CD4-positive, alpha-beta T cell treated with Interleukin-21 for 1 hour (primary cell): ENCODE measurements around the gene TAF4B.
A peak's percentile ranks its signal among the peaks of the same experiment; 100 is the strongest.
"Not testable (repeated sequence)": the region's sequence is repeated elsewhere in the genome, so short reads cannot be mapped to it uniquely, and the experiment has no call there.

Experiments
- DNase-seq: peaks from one replicate; pipeline ENCODE4 v3.0.0-alpha.2; 2020

TAF4B gene

GRCh38 chr18:26226229-26227050 lies at the start of gene TAF4B:
Gene TAF4B, plus strand, starts transcription at chr18:26226445. Its CDS starts 489 bp downstream, at chr18:26226934.
- peak; percentile 94 for DNase-seq

DNA sequence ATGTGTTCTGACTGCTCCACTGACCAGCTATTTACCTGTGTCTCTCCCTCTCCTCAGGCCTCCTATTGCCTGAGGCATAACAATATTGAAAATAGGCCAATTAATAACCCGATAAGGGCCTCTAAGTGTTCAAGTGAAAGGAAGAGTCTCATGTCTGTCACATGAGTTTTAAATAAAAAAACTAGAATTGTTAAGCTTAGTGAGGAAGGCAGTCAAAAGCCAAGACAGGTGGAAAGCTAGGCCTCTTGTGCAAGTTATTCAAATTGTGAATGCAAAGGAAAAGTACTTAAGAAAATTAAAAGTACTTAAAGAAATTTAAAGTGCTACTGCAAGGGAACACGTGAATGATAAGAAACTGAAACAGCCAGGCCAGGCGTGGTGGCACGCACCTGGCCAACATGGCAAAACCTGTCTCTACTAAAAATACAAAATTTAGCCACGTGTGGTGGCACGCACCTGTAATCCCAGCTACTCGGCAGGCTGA lies 44.9 kb upstream of the TAF4B start:
- no peak for DNase-seq

DNA sequence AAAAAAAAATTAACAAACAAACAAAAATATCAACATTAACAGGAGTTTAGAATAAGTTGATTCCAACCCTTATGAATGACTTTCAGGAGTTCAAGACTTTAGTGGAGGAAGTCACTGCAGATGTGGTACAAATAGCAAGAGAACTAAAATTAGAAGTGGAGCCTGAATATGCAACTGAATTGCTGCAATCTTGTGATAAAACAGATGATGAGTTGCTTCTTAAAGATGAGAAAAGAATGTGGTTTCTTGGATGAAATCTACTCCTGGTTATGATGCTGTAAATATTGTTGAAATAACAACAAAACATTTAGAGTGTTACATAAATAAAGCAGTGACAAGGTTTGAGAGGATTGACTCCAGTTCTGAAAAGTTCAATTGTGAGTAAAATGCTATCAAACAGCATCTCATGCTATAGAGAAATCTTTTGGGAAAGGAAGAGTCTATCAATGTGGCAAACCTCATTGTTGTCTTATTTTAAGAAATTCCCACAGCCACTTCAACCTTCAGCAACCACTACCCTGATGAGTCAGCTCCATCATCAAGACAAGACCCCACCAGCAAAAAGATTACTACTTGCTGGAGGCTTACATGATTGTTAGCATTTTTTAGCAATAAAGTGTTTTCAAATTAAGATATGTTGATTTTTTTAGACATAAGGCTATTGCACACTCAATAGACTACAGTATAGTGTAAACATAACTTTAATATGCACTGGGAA lies 42.7 kb upstream of the TAF4B start:
- DNase-seq = no peak

DNA sequence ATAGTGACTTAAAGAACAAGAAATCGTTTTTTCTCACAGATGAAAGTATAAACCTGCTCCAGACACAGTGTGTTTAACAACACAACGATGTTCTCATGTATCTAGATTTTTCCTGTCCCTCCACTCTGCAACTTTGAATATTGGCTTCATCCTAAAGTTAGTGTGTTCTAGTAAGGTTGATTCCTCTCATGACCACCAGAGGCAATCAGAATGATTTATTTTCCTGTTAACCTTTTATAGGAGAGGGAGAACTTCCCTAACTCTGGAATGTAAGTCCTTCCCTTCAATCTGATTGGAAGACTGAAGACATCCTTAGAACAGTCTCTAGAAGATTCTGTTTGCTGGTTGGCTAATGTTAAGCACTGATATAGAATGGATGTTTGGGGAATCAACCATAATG lies 41.0 kb upstream of the TAF4B start:
- DNase-seq = no peak

DNA sequence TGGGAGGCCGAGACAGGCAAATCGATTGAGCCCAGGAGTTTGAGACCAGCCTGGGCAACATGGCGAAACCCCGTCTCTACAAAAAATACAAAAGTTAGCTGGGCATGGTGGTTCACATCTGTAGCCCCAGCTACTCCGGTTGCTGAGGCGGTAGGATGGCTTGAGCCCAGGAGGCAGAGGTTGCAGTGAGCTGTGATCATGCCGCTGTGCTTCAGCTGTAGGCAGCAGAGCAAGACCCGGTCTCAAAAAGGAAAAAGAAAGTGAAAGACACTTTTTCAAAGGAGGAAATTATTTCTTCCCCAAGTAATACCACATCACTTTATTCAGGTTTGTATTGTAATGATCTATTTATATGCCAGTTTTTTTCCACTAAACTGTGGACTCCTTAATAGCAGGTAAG lies 35.7 kb upstream of the TAF4B start:
- DNase-seq = peak; percentile 54

GRCh38 chr18:26192233-26192632 lies 34.0 kb upstream of the TAF4B start:
- DNase-seq = no peak

- DNase-seq = no peak
These were observed 29.6 kb upstream of the TAF4B start for GRCh38 chr18:26196605-26197004.

DNA sequence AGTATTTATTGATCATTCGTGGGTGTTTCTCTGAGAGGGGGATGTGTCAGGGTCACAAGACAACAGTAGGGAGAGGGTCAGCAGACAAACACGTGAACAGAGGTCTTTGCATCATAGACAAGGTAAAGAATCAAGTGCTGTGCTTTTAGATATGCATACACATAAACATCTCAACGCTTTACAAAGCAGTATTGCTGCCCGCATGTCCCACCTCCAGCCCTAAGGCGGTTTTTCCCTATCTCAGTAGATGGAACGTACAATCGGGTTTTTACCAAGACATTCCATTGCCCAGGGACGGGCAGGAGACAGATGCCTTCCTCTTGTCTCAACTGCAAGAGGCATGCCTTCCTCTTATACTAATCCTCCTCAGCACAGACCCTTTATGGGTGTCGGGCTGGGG lies 24.2 kb upstream of the TAF4B start:
- DNase-seq = not testable (repeated sequence)

GRCh38 chr18:26205318-26205717 lies 20.9 kb upstream of the TAF4B start:
- no peak for DNase-seq

DNA sequence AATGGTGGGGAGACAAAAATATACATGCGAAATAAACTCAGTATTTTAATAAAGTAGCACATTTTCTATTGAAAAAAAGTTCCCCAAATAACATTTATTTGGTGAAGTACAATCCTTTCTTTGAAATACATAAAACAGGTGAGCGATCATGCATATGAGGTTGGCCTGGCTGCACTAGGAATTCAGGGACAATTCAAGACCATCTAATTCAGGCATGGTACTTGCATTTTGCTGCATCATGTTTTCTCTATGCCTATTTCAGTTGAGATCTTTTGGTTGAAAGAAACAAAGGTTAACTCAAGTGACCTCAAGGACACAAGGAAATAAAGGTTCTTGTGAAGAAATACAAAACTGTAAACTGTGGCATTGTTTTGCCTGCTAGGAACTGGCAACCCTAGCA lies 19.8 kb upstream of the TAF4B start:
- DNase-seq = no peak

GRCh38 chr18:26207937-26208336 lies 18.3 kb upstream of the TAF4B start:
- DNase-seq = no peak

DNA sequence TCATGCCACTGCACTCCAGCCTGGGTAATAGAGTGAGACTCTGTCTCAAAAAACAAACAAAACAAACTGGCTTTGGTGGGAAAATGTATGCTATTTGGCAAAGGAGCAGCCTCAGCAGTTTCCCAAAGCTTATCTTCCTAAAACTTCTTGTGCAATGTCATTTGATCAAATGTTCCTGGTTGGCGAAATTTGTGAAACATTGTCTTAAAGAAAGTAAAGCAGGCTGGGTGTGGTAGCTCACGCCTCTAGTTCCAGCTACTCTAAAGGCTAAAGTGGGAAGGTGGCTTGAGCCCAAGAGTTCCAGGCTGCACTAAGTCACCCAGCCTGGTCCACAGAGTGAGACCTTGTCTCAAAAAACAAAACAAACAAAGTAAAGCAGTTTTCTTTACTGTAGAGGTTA lies 17.3 kb upstream of the TAF4B start:
- DNase-seq = no peak

DNA sequence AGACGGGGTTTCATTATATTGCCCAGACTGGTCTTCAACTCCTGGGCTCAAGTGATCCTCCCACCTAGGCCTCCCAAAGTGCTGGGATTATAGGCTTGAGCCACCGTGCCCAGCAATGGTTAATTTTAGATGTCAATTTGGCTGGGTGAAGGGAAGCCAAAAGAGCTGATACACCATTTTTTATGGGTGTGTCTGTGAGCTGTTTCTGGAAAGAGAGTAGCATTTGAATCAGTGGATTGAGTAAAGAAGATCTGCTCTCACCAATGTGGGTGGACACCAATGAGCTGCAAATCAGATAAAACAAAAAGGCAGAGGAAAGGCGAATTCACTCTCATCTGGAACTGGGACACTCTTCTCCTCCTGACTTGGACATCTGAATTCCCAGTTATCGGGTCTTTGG lies 16.1 kb upstream of the TAF4B start:
- DNase-seq = no peak

DNA sequence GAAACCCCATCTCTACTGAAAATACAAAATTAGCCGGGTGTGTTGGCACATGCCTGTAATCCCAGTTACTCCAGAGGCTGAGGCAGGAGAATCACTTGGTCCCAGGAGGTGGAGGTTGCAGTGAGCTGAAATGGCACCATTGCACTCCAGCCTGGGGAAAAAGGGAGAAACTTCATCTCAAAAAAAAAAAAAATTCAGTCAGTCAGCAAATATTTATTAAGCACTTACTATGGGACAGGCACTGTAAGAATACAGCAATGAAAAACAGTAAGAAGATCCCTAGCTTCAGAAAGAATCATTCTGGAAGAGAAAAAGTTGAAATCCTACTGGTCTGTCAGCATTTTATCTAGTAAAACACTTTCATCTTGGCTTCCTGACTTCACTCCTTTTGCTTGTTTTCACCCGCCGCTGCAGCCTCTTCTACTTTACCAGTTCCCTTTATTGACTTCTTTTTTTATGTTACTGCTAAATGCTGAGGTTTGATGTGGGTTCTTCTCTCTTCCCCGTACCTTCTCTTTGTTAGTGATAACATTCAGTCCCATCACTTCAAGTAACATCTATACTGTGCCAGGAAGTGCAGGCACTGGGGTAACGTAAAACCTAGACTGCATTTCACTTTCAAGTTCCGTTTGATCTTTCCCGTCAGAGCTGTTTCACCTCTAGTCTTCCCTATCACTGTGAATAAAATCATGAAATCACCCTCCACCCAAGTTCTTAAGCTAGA lies 10.8 kb upstream of the TAF4B start:
- DNase-seq = peak; percentile 78

GRCh38 chr18:26225022-26225693 lies 1.1 kb upstream of the TAF4B start:
- peak; percentile 13 for DNase-seq

- DNase-seq = no peak
These were observed 373 bp upstream of the TAF4B start for GRCh38 chr18:26225915-26226228.

DNA sequence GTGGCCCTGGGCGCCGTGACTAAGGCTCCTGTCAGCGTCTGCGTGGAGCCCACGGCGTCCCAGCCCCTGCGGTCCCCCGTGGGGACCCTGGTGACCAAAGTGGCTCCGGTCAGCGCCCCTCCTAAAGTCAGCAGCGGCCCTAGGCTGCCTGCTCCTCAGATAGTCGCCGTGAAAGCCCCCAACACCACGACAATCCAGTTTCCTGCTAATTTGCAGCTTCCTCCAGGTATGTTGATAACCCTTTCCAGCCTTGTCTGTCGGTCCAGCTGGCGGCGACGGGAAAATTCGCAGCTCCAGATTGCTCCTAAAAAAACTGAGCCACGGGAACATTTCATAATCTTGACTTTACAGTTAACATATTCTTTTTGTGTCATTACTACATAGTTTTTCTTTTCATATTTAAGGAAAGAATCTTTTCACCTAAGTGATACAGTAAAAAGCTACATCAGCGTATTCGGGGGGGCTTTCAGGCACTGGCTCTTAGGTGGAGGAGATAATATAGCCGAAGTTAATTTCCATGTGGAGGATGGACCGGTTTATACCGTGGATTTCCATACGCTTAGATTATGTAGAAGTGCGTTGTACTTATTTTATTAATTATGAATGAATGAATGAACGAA lies 916 bp downstream of the TAF4B start:
- no peak for DNase-seq

GRCh38 chr18:26228562-26229260 lies 2.5 kb downstream of the TAF4B start:
- no peak for DNase-seq

GRCh38 chr18:26230497-26230896 lies 4.3 kb downstream of the TAF4B start:
- DNase-seq = no peak

- no peak for DNase-seq
These were observed 7.0 kb downstream of the TAF4B start for GRCh38 chr18:26233208-26233607.

GRCh38 chr18:26237363-26237762 lies 11.1 kb downstream of the TAF4B start:
- DNase-seq = not testable (repeated sequence)

GRCh38 chr18:26238718-26239117 lies 12.5 kb downstream of the TAF4B start:
- not testable (repeated sequence) for DNase-seq
